Kidney glomerular epithelial cell (primary cell): ENCODE results near the gene C9orf85.

Experiments used
- DNase-seq: peaks from one replicate; lab custom pipeline; 2025; lab: John Stamatoyannopoulos, UW

Gene C9orf85

GRCh38 chr9:71904076-71904475, 7.4 kb upstream of the C9orf85 start:
- DNase-seq = no peak

GRCh38 chr9:71908825-71909224, 2.6 kb upstream of the C9orf85 start:
- DNase-seq = no peak

DNA sequence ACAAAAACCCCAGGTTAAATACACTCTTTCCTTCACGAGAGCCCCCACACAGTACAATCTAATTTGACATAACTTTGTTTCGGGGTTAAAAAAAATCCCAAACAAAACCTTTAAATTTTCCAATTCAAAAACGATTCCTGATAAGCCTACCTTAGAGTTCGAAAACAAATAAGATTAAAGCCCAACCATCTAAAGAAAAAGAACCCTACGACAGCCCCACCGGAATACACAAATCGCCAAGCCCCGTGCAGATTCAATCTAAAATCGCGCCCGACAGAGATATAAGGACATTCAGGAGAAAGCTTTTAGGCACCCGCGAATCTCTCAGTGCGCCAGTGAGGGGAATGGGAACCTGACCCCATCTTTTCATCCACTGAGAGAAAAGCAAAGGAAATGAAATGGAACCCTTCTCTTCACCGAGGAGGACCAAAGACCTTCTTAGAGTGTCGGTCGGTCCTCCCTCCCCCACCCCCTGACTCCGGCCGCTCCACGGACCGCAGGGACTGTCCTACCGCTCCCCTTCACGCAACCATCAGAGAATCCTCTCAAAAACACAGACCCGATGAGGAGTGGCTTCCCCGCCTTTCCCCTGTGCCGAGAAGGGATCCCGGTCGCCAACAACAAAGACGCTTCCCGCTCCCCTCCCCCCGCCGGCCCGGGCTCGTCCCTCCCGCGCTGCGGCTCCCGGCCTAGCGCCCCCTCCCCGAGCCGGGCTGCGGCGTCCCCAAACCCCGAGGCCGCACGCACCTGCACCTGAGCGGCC, 1.4 kb upstream of the C9orf85 start:
- peak; percentile 23 for DNase-seq

GRCh38 chr9:71910650-71911060, 784 bp upstream of the C9orf85 start:
- DNase-seq = no peak

DNA sequence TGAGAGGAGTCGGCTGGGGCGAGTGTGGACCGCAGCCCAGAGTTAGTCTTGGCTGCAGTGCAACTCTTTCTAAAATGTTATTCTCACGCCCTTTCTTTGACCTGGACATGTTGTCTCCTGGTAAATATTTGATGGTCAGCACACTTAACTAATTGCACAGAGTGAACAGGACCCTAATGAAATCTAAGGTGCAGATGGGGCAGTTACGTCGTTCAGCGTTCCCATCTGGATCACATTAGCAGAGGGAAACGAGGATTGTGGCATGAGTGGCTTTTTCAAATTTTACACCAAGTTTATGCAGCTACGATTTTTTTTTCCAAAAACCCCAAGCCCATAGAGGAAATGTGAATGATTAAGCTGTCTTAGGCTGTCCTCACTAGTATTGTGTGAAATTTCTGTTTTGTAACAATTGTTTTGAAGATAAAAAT, 483 bp downstream of the C9orf85 start:
- no peak for DNase-seq

GRCh38 chr9:71915495-71915894, 4.1 kb downstream of the C9orf85 start:
- DNase-seq = no peak

- DNase-seq = no peak
Measured at GRCh38 chr9:71916834-71917534, 5.5 kb downstream of the C9orf85 start.

GRCh38 chr9:71918419-71918818, 7.0 kb downstream of the C9orf85 start:
- DNase-seq = no peak

GRCh38 chr9:71920456-71921189, 9.2 kb downstream of the C9orf85 start:
- no peak for DNase-seq

DNA sequence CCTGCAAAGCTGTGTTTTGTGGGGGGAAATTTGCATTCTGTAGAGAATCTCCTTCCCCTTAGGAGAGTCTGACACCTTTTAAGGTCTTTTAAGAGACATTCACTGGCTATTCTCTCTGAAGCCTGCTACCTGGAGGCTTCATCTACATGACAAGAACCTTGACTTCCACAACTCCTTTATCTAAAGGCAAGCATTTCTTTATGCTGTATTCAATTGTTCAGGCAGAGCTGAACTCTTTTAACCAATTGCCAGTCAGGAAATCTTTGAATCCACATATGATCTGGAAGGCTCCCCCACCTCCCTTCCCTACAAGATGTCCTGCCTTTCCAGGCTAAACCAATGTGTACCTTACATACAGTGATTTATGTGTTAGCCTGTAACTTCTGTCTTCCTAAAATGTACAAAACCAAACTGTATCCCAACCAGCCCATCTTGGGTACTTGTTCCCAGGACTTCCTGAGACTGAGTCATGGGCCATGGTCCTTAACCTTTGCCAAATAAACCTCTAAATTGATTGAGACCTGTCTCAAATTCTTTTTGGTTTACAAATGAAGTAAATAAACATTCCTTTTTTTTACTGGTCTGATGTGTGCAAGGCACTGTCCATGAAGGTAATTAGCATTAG, 9.9 kb downstream of the C9orf85 start:
- DNase-seq = no peak

DNA sequence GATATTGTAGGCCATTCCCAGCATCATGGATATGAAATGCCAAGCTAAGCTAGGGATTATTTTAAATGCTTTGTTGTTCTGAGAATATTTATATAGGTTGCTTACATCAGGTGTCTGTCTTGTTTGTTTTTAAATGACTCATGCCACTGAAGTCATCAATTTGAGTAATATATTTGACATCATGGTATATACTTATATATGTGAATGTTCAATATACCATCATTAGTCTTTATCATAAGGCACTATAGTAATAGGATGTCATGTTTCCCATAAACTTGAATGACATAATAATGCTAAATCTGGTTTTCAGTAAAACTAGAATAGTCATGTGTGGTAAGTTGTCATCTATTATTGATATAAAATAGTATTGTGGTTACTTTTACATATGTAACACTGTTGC, 13.1 kb downstream of the C9orf85 start:
- no peak for DNase-seq

- no peak for DNase-seq
Measured at GRCh38 chr9:71925834-71926233, 14.4 kb downstream of the C9orf85 start.

DNA sequence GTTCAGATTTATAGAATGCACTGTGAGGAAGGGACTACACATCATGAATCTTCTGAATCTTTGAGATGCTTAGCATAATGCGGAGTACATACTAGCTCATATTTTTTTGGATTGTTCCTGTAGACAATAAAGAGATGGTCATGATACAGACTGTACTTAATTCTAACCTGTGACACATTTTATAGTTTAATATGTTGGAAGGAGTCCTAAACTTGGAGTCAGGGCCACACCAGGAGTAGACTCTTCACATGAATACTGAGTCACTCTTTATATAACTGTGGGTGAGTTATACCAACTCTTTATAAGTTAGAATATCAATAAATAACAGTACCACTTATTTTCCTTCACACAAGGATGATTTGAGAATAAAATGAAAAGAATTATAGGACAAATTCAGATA, 16.9 kb downstream of the C9orf85 start:
- DNase-seq = no peak

GRCh38 chr9:71928806-71929205, 17.4 kb downstream of the C9orf85 start:
- no peak for DNase-seq

- DNase-seq = no peak
Measured at GRCh38 chr9:71929223-71929622, 17.8 kb downstream of the C9orf85 start.

DNA sequence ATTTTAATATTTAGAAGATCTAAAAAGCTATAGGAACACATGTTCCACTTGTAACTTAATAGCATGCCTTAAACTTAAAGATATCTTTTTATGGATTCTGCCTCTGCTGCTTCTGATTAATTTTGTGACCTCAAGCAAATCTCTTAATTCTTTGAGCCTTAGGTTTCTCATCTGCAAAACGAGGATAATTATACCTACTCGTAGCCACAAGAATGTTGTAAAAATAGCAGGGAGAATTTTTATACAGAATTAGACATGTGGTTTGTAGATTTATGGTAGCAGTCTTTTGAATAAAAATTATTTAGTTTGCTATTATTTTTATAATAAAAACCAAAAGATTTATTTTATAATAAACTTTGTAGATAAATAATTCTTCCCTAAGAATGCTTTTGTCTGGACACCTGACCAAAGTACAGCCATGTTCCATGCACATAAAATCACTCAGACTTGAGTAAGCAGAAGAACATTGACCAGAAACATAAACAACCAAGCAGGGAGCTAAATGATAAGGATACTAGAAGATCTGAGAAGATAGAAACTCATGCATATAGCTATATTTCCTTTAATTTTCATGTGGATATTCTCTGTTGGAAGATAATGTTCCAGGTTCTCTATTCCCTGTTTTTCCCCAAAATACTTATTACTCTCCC, 18.5 kb downstream of the C9orf85 start:
- no peak for DNase-seq

DNA sequence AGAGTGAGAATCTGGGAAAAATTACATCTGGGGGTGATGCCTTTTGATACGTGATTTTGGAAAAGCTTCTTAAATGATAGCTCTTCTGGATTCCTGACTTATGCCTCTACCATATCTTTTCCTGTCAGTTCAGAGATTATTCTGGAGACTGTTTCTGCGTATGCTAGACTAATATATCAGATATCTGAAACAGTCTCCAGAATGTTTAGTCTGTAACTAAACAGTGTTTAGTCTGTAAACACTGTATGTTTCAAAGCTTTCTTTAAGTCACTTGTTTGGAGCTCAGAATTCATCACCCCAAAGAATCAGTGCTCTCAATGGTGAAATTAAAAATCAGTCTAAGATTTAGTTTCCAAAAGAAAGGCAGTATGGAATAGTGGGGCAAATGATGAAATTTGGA, 19.7 kb downstream of the C9orf85 start:
- no peak for DNase-seq

DNA sequence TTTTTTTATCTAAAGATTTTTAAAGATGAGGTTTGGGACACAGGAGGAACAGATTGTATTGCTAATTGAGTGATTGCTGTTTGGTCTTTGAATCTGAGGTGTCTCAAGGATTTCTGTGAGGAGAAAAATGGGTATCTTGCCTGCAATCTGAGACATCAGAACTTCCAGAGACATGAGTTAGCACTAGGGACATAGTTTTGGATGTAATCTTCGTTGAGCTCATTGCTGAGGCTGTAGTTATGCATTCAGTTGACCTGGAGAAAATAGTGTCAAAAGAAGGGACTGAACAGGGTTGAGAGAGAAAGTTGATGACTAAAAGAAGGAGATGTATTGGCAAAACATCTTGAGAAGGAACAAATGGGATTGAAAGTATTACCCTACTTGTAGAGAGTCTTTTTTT, 24.6 kb downstream of the C9orf85 start:
- no peak for DNase-seq

GRCh38 chr9:71937070-71937625, 25.7 kb downstream of the C9orf85 start:
- no peak for DNase-seq

DNA sequence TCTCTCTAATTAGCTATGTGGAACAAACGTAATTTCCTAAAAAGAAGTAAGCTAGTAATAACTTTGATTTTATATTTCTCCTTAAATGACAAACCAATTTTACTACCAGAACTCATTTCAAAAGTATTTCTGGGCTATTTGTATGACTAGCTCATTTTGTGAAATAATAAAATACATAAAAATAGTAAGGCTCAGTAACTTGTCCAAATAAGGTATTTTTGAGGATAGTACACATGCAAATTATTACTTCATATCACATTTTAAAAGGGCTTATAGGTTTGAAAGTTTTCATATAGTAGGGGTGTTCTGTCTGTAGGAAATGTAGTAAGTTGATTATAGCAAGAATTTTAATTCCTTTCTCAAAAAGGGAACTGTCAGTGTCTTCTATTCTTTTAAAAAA, 26.5 kb downstream of the C9orf85 start:
- no peak for DNase-seq

- no peak for DNase-seq
Measured at GRCh38 chr9:71941060-71941568, 29.7 kb downstream of the C9orf85 start.
